ENCODE measurements around the gene TBC1D9B. TPM values are rescaled to one million over a fixed set of nuclear protein-coding genes. Genes with fewer than 3 reads are reported as not detected.

The TBC1D9B gene
- total RNA-seq, 1 experiment from 2014 or later, result 127 TPM

DNA sequence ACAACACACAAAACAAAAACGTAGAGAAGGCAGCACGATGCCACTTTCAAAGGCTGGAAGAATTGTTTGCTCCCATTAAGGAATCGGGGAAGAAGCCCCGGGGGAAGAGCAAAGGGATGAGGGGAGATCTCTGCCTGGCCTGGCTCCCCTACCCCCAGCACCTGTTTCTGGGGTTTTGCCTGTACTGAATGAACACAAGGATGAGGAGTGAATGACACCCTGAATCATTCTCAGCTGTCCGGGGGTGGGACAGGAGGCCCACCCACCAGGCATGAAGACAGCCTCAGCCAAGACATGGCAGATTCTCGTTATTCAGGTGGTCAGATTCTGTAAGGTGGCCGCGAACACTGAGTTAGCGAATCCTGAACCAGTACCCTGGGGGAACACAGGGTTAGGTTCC is 7.5 kb downstream of the TBC1D9B start:
- peaks cover 10% of the 10 kb centered on the region; the same call in 1 of the 2 replicates for H4K20me1 ChIP-seq (ENCODE audit: insufficient read depth)

DNA sequence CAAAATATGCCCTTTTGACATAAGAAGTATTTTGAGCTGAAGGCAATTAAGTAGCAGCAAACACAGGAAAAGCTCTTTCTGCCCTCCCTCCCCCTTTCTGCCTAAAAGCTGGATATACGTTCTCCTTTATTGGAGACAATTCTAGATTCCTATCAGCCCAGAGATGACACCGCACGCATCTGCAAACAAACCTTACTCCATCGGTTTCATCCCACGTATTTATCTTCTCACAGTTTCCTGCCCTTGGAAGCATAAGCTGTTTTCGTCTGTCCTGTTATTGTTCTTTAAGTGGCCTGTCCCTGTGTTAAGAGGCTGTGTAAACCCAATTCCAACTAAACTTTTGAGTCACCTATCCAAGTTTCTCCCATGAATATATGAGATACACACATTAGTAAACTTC is 11.8 kb downstream of the TBC1D9B start:
- Histone ChIP-seq H2AFZ (ENCODE audit: low read depth, low read length, poor library complexity, severe bottlenecking) (no peak overlapping the region), H4K20me1 (ENCODE audit: insufficient read depth) (0 out of 2 replicates have a peak, but pooled peaks cover 2% of the 10 kb centered on the region), H3K27me3 (ENCODE audit: insufficient read depth, low read length) (no peaks in the 10 kb centered on the region), H3K9ac (ENCODE audit: low read length) (no peak overlapping the region), H3K9me3 (ENCODE audit: control insufficient read depth in 1 of 2, insufficient read depth in 1 of 2, low read depth in 1 of 2, low read length in 2 of 2) (no peaks in the 10 kb centered on the region), H3K4me1 (ENCODE audit: control insufficient read depth in 1 of 2, insufficient read depth in 2 of 2, low read length in 2 of 2) (no peaks in the 10 kb centered on the region), H3K4me3 (replicated peaks in 1 of 2; ENCODE audit: low read depth in 1 of 2, low read length in 2 of 2) (no peak overlapping the region), H3K36me3 (ENCODE audit: control insufficient read depth in 1 of 2, insufficient read depth in 2 of 2, low read length in 2 of 2) (peaks cover 39 to 48% of the 10 kb centered on the region in 2 experiments), H3K79me2 (ENCODE audit: insufficient read depth, low read length) (peaks cover 10% of the 10 kb centered on the region; the same call in 1 of the 2 replicates), H3K9me2 (ENCODE audit: insufficient read depth) (no peaks in the 10 kb centered on the region), H3K4me2 (ENCODE audit: low read length) (no peak overlapping the region), H3K27ac (ENCODE audit: low read depth, low read length) (no peak overlapping the region)
- POLR2A ChIA-PET, result no interaction called here
- ATAC-seq (no peak), DNase-seq (ENCODE audit: low read depth, low spot score) (no peak)
- RAD21 ChIA-PET (ENCODE audit: low non-redundant PET in 1 of 2, low total read pairs in 2 of 2, uncharacterized antibody in 2 of 2, unreplicated experiment in 2 of 2), result no interaction called here
- intact Hi-C loops (cut with micrococcal nuclease), result no loop called here
- no TSS peak for BruUV-seq (replicated peaks)
- CTCF ChIA-PET, result no interaction called here
- TF ChIP-seq EZH2 (IDR thresholded peaks at IDR 0.05) (no peak), EZH2phosphoT487 (IDR thresholded peaks at IDR 0.05; ENCODE audit: borderline replicate concordance) (no peak), POLR2AphosphoS5 (IDR thresholded peaks at IDR 0.05; ENCODE audit: low read depth, low read length) (no peak), RAD21 (IDR thresholded peaks at IDR 0.05; ENCODE audit: low read depth) (no peak), POLR2A (IDR thresholded peaks at IDR 0.05; ENCODE audit: borderline replicate concordance, extremely low read depth, insufficient read depth, insufficient read length) (no peak), CEBPB (IDR thresholded peaks at IDR 0.05; ENCODE audit: low read depth) (no peak), ZNF274 (IDR thresholded peaks at IDR 0.05; ENCODE audit: low read depth, low read length) (no peak), SP1 (IDR thresholded peaks at IDR 0.05; ENCODE audit: low read depth) (no peak), TCF7L2 (IDR thresholded peaks at IDR 0.05; ENCODE audit: borderline replicate concordance, extremely low read depth, insufficient read depth, insufficient read length) (no peak), FOSL1 (IDR thresholded peaks at IDR 0.05; ENCODE audit: low read depth) (no peak)
- TF ChIP-seq, protein P1, sequence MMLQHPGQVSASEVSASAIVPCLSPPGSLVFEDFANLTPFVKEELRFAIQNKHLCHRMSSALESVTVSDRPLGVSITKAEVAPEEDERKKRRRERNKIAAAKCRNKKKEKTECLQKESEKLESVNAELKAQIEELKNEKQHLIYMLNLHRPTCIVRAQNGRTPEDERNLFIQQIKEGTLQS (IDR thresholded peaks at IDR 0.05), result no peak
- TF ChIP-seq, protein P2, sequence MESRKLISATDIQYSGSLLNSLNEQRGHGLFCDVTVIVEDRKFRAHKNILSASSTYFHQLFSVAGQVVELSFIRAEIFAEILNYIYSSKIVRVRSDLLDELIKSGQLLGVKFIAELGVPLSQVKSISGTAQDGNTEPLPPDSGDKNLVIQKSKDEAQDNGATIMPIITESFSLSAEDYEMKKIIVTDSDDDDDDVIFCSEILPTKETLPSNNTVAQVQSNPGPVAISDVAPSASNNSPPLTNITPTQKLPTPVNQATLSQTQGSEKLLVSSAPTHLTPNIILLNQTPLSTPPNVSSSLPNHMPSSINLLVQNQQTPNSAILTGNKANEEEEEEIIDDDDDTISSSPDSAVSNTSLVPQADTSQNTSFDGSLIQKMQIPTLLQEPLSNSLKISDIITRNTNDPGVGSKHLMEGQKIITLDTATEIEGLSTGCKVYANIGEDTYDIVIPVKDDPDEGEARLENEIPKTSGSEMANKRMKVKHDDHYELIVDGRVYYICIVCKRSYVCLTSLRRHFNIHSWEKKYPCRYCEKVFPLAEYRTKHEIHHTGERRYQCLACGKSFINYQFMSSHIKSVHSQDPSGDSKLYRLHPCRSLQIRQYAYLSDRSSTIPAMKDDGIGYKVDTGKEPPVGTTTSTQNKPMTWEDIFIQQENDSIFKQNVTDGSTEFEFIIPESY (IDR thresholded peaks at IDR 0.05; ENCODE audit: extremely low read depth, insufficient replicate concordance, low read length), result no peak
- TF ChIP-seq, protein P3, sequence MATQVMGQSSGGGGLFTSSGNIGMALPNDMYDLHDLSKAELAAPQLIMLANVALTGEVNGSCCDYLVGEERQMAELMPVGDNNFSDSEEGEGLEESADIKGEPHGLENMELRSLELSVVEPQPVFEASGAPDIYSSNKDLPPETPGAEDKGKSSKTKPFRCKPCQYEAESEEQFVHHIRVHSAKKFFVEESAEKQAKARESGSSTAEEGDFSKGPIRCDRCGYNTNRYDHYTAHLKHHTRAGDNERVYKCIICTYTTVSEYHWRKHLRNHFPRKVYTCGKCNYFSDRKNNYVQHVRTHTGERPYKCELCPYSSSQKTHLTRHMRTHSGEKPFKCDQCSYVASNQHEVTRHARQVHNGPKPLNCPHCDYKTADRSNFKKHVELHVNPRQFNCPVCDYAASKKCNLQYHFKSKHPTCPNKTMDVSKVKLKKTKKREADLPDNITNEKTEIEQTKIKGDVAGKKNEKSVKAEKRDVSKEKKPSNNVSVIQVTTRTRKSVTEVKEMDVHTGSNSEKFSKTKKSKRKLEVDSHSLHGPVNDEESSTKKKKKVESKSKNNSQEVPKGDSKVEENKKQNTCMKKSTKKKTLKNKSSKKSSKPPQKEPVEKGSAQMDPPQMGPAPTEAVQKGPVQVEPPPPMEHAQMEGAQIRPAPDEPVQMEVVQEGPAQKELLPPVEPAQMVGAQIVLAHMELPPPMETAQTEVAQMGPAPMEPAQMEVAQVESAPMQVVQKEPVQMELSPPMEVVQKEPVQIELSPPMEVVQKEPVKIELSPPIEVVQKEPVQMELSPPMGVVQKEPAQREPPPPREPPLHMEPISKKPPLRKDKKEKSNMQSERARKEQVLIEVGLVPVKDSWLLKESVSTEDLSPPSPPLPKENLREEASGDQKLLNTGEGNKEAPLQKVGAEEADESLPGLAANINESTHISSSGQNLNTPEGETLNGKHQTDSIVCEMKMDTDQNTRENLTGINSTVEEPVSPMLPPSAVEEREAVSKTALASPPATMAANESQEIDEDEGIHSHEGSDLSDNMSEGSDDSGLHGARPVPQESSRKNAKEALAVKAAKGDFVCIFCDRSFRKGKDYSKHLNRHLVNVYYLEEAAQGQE (IDR thresholded peaks at IDR 0.05; ENCODE audit: low read depth), result no peak
- TF ChIP-seq, protein P4, sequence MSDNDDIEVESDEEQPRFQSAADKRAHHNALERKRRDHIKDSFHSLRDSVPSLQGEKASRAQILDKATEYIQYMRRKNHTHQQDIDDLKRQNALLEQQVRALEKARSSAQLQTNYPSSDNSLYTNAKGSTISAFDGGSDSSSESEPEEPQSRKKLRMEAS (IDR thresholded peaks at IDR 0.05), result no peak

More for the DNA sequence above, 7.5 kb downstream of the TBC1D9B start:
- no peak overlapping the region for H3K27ac ChIP-seq (ENCODE audit: low read depth, low read length)
- ATAC-seq (no peak), DNase-seq (ENCODE audit: low read depth, low spot score) (no peak)
- intact Hi-C loops (cut with micrococcal nuclease), result loop anchor here (10.0 kb wide), 1 partner anchor 185 kb away; no protein-coding TSS in a partner anchor
- H3K4me1 ChIP-seq (ENCODE audit: control insufficient read depth in 1 of 2, insufficient read depth in 2 of 2, low read length in 2 of 2), result no peaks in the 10 kb centered on the region
- no peak for TF ChIP-seq FOSL1 (IDR thresholded peaks at IDR 0.05; ENCODE audit: low read depth)
- no peak for TF ChIP-seq EGR1 (IDR thresholded peaks at IDR 0.05; ENCODE audit: low read depth)
- no peak for TF ChIP-seq TCF7L2 (IDR thresholded peaks at IDR 0.05; ENCODE audit: borderline replicate concordance, extremely low read depth, insufficient read depth, insufficient read length)
- H3K9me2 ChIP-seq (ENCODE audit: insufficient read depth), result no peaks in the 10 kb centered on the region
- peaks cover 34% of the 10 kb centered on the region for H3K79me2 ChIP-seq (ENCODE audit: insufficient read depth, low read length)
- H3K4me3 ChIP-seq (replicated peaks in 1 of 2; ENCODE audit: low read depth in 1 of 2, low read length in 2 of 2), result no peak overlapping the region
- peaks cover 25 to 50% of the 10 kb centered on the region in 2 experiments for H3K36me3 ChIP-seq (ENCODE audit: control insufficient read depth in 1 of 2, insufficient read depth in 2 of 2, low read length in 2 of 2)
- no peaks in the 10 kb centered on the region for H3K27me3 ChIP-seq (ENCODE audit: insufficient read depth, low read length)
- ChIA-PET POLR2A (no interaction called here), RAD21 (ENCODE audit: low non-redundant PET in 1 of 2, low total read pairs in 2 of 2, uncharacterized antibody in 2 of 2, unreplicated experiment in 2 of 2) (no interaction called here), CTCF (no interaction called here)
- H3K9ac ChIP-seq (ENCODE audit: low read length), result no peak overlapping the region
- no TSS peak for BruUV-seq (replicated peaks)
- H3K4me2 ChIP-seq (ENCODE audit: low read length), result no peak overlapping the region
- no peaks in the 10 kb centered on the region for H3K9me3 ChIP-seq (ENCODE audit: control insufficient read depth in 1 of 2, insufficient read depth in 1 of 2, low read depth in 1 of 2, low read length in 2 of 2)
- no peak overlapping the region for H2AFZ ChIP-seq (ENCODE audit: low read depth, low read length, poor library complexity, severe bottlenecking)

All from HCT116 (cell line).